Breast epithelium (tissue), 3 donors: ENCODE data around the gene LRRC43.

Experiments
- CTCF ChIP-seq, 3 donors: fragments of 450-650 bp; IDR thresholded peaks; one replicate each; pipeline ENCODE4 v1.5.1; 2016 to 2017; ENCODE audit warnings: antibody characterized with exemption in 3 of 3, mild to moderate bottlenecking in 3 of 3, moderate library complexity in 3 of 3
- POLR2A ChIP-seq: fragments of 450-650 bp; IDR thresholded peaks from one replicate; pipeline ENCODE4 v1.6.1; 2016; ENCODE audit warnings: antibody characterized with exemption, mild to moderate bottlenecking, moderate library complexity
- POLR2AphosphoS5 ChIP-seq, 3 donors: sonication (generic); formaldehyde crosslinking; IDR thresholded peaks; one replicate each; pipeline ENCODE4 v1.6.1; 2017; ENCODE audit warnings: antibody characterized with exemption in 3 of 3

GRCh38 chr12:122172262-122172939 lies 10.5 kb upstream of the LRRC43 start:
- TF ChIP-seq CTCF (IDR thresholded peaks at IDR 0.05) (no peak), POLR2A (no peak), POLR2AphosphoS5 (IDR thresholded peaks at IDR 0.05) (no peak)
